GM18499 (cell line): ENCODE results near the gene FAM186B.
"Not testable (repeated sequence)": the region's sequence is repeated elsewhere in the genome, so short reads cannot be mapped to it uniquely, and the experiment has no call there.

Experiments
- ATAC-seq: cut with Tn5 transposase; IDR thresholded peaks from one replicate; pipeline ENCODE4 v1.9.1; 2021; ENCODE audit warnings: moderate number of reproducible peaks; ENCODE audit not compliant: insufficient read depth, unreplicated experiment

The FAM186B gene, protein sequence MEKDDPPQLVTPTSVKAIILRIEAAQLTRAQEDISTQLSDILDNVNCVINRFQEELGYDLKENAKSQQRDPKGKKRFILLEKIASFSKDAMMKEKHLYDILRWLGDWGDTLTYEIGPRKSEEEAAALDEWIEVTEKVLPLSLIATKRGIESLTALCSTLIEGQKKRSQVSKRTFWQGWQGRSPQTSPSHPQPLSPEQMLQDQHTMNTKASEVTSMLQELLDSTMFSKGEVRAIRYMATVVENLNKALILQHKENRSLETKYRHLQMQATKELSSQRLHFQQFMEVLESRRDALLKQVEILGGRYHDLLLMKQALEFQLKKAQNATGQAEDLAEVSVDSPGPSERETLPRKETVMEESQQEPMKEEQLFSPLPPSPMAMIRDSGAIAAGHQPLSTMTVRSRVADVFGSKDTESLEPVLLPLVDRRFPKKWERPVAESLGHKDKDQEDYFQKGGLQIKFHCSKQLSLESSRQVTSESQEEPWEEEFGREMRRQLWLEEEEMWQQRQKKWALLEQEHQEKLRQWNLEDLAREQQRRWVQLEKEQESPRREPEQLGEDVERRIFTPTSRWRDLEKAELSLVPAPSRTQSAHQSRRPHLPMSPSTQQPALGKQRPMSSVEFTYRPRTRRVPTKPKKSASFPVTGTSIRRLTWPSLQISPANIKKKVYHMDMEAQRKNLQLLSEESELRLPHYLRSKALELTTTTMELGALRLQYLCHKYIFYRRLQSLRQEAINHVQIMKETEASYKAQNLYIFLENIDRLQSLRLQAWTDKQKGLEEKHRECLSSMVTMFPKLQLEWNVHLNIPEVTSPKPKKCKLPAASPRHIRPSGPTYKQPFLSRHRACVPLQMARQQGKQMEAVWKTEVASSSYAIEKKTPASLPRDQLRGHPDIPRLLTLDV

DNA sequence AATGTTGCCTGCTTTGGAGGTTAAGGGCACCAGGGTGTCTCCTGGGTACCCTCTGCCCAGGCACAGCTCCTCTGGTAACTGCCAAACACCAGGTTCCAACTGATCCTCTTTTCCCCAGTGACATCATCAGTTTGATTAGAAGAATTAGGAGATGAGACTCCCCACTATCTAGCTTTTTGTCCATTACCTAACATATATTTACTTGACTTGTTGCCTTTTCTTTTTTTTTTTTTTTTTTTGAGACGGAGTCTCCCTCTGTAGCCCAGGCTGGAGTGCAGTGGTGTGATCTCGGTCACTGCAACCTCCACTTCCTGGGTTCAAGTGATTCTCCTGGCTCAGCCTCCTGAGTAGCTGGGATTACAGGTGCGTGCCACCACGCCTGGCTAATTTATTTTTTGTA, at the start of gene FAM186B:
Gene FAM186B, minus strand, starts transcription at position 101 of the 400 bp plus-strand sequence. CDS start 162 bp downstream, outside the sequence.
- ATAC-seq = not testable (repeated sequence)

- ATAC-seq = no peak
These were observed 49.3 kb upstream of the FAM186B start for GRCh38 chr12:49654715-49655114.

DNA sequence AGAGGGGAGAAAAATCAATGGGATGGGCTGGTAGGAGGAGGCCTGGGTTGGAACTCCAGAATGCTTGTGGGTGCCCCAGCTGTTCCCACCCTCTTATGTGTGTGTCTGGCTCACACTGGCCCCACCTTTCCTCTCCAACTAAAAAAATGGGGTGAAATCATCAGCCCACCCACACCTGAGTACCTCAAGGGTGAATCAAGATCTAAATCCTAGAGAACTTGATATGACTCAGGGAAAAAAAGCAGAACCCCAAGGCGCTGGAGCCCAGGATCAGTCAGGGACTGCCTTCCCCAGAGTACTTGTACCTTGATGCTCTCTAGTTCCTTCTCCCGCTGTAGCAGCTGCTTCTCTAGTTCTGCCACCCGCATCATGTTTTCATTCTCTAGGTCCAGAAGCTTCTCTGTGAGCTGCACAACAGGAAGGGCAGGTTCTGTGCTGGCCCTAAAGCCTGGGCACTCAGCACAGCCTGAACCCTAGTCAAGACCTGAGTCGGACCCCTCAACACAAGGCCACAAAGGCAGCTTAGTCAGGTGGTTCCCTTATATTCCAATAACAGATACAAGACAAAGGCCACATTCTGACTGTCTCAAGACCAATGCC, 47.6 kb upstream of the FAM186B start:
- no peak for ATAC-seq

DNA sequence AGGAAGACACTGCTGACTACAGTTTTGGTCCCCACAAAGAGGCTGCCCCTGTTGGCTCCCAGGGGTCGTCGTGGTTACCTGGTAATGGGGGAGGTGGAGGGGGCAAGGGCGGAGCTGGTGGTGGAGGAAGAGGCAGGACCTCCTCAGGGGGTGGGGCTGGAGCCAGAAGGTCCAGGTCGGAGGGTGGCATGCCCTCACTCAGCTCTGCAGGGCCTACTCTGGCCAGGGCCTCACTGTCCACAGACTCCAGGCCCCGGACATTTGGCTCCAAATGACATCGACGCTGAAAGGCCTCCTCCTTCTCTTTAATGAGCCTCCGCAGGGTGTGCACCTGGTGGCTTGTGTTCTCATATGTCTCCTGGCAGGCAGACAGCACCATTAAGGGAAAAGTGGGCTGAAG, 46.4 kb upstream of the FAM186B start:
- no peak for ATAC-seq

DNA sequence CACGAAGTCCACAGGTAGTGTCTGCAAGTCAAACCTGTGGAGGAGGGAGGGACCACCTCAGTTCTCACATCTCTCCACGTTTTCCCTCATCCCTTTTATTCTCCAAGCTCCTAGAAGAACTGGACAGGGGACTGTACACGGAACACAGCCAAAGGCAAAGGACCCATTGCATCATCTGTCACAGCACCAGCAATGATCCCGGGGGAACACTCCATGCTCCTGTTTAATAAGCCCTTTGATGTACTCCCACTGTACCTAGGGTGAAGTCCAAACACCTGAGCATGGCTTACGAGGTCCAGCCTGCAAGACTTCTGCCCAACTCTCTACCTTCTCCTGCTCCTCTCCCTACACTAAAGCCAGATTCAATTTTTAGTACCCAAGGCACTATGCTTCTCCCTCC, 44.5 kb upstream of the FAM186B start:
- no peak for ATAC-seq

DNA sequence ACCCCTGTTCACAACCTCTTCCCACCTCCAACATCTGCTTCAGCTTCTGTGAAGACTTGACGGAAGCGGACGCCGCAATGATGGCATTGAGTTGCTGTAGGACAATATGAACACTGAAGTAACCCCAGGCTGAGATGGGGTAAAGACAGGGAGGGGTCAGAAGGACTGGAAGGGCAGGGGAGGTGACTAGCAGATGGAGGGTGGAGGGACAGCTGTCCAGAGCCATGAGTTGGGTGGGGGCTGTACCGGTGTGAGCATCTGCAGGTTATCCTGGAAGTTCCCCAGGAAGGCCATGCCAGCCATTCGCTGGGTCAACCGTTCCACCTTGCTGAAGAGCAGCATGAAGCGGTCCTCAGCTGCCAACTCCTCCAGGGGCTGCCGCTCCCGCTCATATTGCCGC, 44.0 kb upstream of the FAM186B start:
- ATAC-seq = no peak

GRCh38 chr12:49648712-49649003, 43.2 kb upstream of the FAM186B start:
- ATAC-seq = no peak

- ATAC-seq = no peak
These were observed 42.6 kb upstream of the FAM186B start for GRCh38 chr12:49647827-49648711.

DNA sequence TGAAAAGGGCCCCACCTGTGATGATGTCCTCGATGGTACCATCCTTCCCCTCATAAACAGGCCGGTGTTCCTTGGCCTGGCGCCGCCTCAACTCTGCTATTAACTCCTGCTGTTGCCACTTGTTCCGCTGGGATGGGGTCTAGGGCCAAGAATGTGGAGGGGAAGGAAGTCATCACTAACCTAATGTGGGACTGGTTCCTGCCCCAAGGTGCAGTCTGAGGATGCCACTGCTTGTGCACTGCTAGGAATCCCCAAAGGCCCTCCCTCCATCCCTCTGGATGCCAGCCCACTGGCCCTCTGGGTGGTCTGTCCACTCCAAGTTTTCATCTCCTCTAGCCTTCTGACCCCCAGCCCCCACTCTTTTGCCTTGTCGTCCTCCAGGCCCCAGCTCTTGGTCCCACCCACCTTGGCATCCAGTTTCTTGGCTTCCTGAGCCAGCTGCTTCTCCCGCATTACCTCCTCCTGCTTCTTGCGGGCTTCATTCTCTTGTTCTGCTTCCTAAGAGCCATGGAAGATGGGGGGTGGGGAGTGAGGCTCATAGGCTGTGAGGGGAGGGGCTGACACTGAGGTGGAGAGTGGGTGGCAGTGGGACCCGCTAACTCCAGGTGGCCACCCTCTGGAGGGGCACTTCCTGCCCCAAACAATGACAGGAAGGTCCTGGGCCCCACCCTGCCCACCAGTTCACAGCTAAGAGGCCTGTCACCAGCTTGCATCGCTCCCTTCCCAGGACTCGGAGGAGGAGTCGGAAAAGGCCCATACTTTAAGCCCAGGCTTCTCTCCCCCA, 41.6 kb upstream of the FAM186B start:
- ATAC-seq = no peak

DNA sequence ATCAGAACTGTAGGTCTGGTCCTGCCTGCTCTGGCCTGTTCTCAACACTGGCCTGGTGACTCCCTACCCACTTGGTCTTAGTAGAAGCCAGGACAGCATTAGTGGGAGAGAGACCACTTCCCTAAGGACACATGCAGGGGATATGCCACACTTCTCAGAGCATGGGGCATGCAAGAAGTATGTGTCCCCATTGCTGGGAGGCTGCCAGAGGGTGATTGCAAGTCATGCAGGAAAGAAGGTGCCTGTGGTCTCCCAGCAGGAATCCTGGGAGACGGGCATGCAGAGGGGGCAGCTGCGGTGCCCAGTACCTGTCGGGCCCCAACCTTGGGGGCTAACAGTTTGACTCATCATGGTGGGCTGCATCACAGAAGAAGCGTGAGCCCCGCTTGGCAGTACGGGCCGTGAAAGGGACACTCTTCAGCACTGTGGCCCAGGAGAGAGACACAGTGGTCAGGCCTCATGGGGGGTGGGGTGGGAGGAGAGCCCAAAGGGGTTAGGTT, 40.9 kb upstream of the FAM186B start:
- no peak for ATAC-seq

DNA sequence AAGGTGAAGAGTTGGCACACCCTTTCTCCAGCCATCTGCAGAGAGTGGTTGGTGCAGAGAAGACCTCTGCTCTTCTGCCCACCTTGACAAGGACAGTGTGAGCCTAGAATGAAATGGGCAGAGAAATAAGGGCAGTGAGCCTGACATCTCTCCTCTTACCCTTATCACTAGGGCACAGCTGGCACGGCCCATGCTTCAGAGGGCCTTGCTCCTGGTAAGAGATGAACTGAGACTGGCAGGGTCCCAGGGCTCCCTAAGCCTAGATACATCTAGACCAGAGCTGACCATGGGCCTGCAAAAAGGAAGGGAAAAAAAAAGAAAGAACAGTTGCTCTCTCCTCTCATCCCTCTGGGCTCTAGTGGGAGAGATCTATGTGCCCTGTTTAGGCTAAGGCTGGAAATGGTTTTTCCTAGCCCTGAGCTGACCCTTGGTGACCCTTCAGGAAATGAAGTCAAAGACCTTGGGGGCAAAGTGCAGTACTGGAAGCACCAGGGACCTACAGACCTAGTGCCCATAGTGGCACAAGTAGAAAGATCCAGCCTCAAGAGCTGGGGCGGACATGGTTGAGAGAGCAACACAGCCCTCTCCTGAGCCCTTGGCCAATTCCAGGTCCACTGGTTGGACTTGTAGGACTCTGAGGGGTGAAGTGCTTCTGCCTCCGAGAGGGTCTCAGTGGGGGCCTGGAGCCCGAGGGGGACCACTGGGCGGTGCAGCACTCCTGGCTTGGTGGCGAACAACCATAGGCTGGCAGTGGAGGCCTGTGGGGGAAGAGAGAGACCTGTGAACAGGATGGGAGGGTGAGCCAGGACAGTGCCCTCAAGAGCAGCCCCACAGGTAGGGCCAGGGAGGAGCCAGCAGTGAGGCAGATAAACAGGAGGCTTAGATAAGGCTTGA, 40.0 kb upstream of the FAM186B start:
- ATAC-seq = no peak

- ATAC-seq = no peak
These were observed 39.2 kb upstream of the FAM186B start for GRCh38 chr12:49644620-49644994.

DNA sequence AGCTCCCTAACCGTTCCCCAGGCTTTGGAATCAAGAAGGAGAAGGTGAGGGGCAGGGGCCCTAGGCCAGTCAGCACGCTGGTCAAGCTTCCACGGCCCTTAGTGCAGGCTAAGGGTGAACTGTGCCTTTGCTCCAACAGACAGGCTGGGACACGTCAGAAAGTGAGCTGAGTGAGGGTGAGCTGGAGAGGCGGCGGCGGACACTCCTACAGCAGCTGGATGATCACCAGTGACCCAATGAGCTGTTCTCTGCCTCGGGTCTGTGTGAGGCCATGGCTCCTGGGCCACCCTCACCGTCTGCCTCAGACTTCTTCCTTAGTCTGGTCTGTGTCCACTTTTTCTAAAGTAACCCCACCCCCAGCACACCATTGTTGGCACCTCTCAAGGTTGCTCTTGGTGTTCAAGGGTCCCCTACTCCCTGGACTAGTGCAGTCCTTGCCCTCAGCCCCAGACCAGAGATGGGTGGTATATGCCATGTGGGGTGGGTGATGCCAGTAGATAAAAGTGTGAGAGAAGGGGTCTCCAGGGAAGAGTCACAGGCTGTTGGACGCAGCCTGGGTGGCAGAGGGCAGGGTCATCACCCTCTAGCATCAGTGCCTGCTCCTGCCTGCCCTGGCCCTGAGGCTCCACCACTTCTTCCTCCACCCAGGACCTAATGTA, 38.7 kb upstream of the FAM186B start:
- ATAC-seq = no peak

DNA sequence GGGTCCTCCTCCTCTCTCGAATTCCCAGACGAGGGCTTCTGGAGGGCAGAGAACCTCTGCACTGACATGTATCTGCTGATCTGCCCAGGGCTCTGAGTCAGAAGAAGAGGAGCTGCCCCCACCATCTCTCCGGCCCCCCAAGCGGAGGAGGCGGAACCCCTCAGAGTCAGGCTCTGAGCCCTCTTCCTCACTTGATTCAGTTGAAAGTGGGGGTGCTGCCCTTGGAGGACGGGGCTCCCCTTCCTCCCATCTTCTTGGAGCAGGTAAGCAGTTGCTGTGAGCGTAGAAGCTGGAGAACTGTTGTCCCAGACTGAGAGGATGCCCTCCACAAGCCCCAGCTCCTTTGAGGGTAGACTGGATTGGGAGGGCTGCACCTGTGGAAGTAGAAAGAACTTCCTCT, 37.7 kb upstream of the FAM186B start:
- ATAC-seq = no peak

DNA sequence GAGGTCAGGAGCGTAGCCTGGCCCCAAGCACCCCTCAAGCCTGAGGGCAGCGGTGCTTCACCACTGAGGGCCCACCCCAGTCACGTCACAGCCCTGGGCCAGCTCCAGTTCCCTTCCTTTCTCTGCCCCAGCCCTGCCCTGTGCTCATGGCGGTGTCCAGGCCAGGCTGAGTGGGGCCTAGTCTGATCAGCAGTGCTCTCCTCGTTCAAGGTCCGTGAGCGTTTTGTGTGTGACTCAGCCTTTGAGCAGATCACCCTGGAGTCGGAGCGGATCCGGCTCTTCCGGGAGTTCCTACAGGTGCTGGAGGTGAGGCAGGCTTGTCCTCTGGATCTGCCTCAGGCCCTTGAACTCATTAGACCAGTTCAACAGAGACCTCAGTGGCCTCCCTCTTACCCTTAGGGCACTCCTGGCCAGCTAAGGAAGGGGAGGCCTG, 36.9 kb upstream of the FAM186B start:
- no peak for ATAC-seq

DNA sequence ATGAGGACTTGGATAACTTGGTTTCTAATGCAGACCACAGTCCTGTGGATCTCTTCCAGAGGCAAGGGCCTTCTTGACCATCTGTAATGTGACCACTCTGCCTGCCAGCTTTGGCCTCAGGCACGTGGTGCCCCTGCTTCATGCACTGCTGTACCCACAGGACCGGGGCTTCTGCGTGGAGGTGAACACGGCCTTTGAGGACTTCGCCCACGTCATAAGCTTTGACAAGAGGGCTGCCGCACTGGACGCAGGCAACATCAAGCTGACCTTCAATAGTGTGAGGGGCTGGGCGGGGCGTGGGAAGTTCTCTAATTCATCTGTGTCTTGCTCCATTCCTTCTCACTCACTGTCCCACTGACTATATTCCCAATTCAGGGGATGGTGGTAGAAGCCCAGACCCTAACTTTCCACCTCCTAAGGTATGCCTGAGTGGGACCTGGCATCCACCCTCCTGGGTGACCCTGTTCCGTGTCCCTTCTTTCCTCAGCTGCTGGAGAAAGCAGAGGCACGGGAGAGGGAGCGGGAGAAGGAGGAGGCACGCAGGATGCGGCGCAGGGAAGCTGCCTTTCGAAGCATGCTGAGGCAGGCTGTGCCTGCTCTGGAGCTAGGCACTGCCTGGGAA, 36.4 kb upstream of the FAM186B start:
- ATAC-seq = no peak

DNA sequence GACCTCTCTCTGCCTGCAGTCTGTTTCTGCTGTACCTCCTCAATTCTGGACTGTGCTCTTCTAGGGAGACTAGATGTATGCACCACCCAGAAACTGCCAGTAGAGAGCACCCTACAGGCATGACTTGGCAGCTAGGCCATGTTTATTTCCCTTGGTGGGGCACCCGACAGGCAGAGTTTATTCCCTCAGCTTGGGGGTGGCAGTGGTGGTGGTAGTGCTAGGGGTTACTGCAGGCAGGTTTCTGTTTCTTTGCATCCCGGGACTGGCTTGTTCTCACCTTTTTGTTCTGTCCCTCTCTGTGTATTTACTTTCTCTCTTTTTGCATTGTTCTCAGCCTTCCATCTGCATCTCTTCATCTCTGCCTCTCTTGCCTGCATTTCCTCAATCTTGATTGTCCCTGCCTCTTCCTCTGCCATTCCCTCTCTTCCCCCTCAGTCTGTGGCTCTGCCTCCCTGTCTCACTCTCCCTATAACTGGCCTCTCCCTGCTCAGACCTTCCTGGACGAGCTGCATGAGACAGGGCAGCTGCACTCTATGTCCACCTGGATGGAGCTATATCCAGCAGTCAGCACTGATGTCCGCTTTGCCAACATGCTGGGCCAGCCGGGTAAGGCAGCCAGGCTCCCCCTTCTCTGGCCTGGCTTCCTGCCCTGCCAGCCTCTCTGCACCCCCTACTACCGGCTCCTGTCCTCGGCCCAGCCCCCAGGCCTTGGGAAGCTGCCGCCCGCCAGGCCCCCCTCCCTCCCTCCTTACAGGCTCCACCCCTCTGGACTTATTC, 31.7 kb upstream of the FAM186B start:
- no peak for ATAC-seq
